HEK293T (cell line): ENCODE measurements around the gene RGS9BP.
"Not testable (repeated sequence)": the region's sequence is repeated elsewhere in the genome, so short reads cannot be mapped to it uniquely, and the experiment has no call there.

Source experiments
- FOXM1 ChIP-seq: fragments of 450-650 bp; IDR thresholded peaks from 2 replicates; pipeline ENCODE4 v1.6.1; 2017; ENCODE audit warnings: mild to moderate bottlenecking, borderline replicate concordance
- L3MBTL2 ChIP-seq: fragments of 450-650 bp; conservative IDR thresholded peaks from 2 replicates; pipeline ENCODE4 v1.6.1; 2016; ENCODE audit warnings: mild to moderate bottlenecking

DNA sequence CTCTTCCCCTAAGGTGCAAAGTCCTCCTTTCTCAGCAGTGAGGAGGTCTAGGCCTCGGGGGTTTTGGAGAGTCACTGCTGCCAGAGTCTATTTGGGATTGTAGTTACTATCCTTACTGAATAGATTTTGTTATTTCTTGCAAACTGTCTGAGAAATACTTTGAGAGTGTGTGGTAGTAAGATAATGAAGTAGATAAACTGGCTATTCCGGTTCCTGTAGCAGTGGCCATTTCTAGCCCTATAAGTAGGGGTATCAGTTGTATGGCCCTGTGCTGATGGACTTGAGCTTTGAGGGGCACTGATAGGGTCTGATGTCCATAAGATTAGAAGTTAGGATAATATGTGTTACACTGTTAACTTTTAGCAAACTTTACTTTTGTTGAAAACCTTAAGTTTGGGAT, 18.7 kb downstream of the RGS9BP start:
- not testable (repeated sequence) for TF ChIP-seq L3MBTL2, FOXM1
